ENCODE measurements around the gene RPN1. TPM values are rescaled to one million over a fixed set of nuclear protein-coding genes. Genes with fewer than 3 reads are reported as not detected.

RPN1 gene
- total and polyA plus RNA-seq, 2 of the 8 experiments (the other 6 are each of a cell fraction or from before 2014, with no cell fraction given), result 165 to 211 TPM

- no peak overlapping the region for H3K23ac ChIP-seq (ENCODE audit: insufficient read length)
- H3K4me3 ChIP-seq (ENCODE audit: extremely low read depth in 1 of 4, insufficient read depth in 2 of 4, low read depth in 3 of 4, low read length in 4 of 4), result no peak overlapping the region
- no peaks in the 10 kb centered on the region for H3K79me1 ChIP-seq (ENCODE audit: low read depth, low read length)
- no peak overlapping the region for H2BK12ac ChIP-seq (ENCODE audit: low read depth, low read length)
- no peaks in the 10 kb centered on the region; the same call in 1 of the 2 replicates for H3K23me2 ChIP-seq (ENCODE audit: low read depth, low read length)
- H3K56ac ChIP-seq (replicated peaks; ENCODE audit: insufficient read length, low read depth, low read length), result no peak overlapping the region
- no peak overlapping the region for H3K14ac ChIP-seq (ENCODE audit: insufficient read length)
- ChIA-PET POLR2A (ENCODE audit: partially characterized antibody) (interaction anchor here (0.9 to 4.1 kb wide), 4 partner anchors 10 to 50 kb away, joined by 3 to 44 read pairs (median 9); partner anchors contain the start of gene RAB7A), CTCF (ENCODE audit: partially characterized antibody) (interaction anchor here (0.6 to 7.8 kb wide), 8 partner anchors 10 to 115 kb away, joined by 3 to 64 read pairs (median 8); no protein-coding TSS in a partner anchor)
- peaks cover 0 to 9% (median 4%) of the 10 kb centered on the region in 4 experiments; a peak in 4 of 7 replicates for H3K4me1 ChIP-seq (replicated peaks in 1 of 4; ENCODE audit: control insufficient read depth in 3 of 4, insufficient read depth in 4 of 4, low read length in 3 of 4)
- H4K91ac ChIP-seq (replicated peaks; ENCODE audit: insufficient read length, low read length), result no peak overlapping the region
- peaks cover 3 to 22% (median 14%) of the 10 kb centered on the region in 4 experiments for H3K27me3 ChIP-seq (replicated peaks in 1 of 4; ENCODE audit: control insufficient read depth in 3 of 4, extremely low read depth in 1 of 4, insufficient read depth in 3 of 4, low read length in 3 of 4)
- H2BK20ac ChIP-seq (ENCODE audit: low read length), result no peak overlapping the region
- FAIRE-seq (no peak), DNase-seq (ENCODE audit: low read depth in 1 of 2, low spot score in 2 of 2) (no peak)
- H2BK5ac ChIP-seq (ENCODE audit: low read depth, low read length), result no peak overlapping the region
- no peak overlapping the region for H4K5ac ChIP-seq (ENCODE audit: insufficient read length, low read depth, low read length)
- H3K4me2 ChIP-seq (ENCODE audit: insufficient read depth in 1 of 2, low read depth in 2 of 2, low read length in 2 of 2), result no peak overlapping the region
- no peaks in the 10 kb centered on the region for H3K79me2 ChIP-seq (ENCODE audit: control insufficient read depth in 1 of 2, insufficient read depth in 2 of 2, low read length in 2 of 2)
- no peak overlapping the region for H3K4ac ChIP-seq (replicated peaks; ENCODE audit: insufficient read length, low read depth, low read length)
- WGBS, 2 experiments (ENCODE audit: extremely low coverage in 1 of 2, insufficient coverage in 1 of 2, insufficient read length in 1 of 2, insufficient replicate concordance in 2 of 2, low coverage in 1 of 2, low lambda C conversion rate in 2 of 2, missing lambda C conversion rate in 1 of 2), result 89% methylated on average over 2 of the region's 2 CpGs; no CpG with 5 or more reads in 1 of the 2 experiments
- H3K36me3 ChIP-seq (ENCODE audit: control insufficient read depth in 2 of 4, insufficient read depth in 4 of 4, low read length in 3 of 4), result no peaks in the 10 kb centered on the region
- no peak overlapping the region for H2BK15ac ChIP-seq (ENCODE audit: low read length)
- H2BK120ac ChIP-seq (replicated peaks; ENCODE audit: low read depth, low read length), result no peak overlapping the region
- H3K18ac ChIP-seq (ENCODE audit: extremely low read depth, low read length), result no peak overlapping the region
- H4K20me1 ChIP-seq (replicated peaks in 1 of 2; ENCODE audit: control insufficient read depth in 1 of 2, insufficient read depth in 2 of 2, low read length in 2 of 2), result peaks cover 6 to 8% of the 10 kb centered on the region in 2 experiments
- H4K8ac ChIP-seq (ENCODE audit: extremely low read depth, insufficient read depth, low read length), result no peak overlapping the region
- H3K27ac ChIP-seq (ENCODE audit: low read depth, low read length), result no peak overlapping the region
- H3K9me3 ChIP-seq (ENCODE audit: insufficient read depth in 2 of 2, low read depth in 1 of 2, low read length in 1 of 2), result no peaks in the 10 kb centered on the region
- no peak overlapping the region for H2AK5ac ChIP-seq (ENCODE audit: low read depth, low read length)
- no peak overlapping the region for H3K9ac ChIP-seq (replicated peaks in 1 of 4; ENCODE audit: extremely low read depth in 1 of 4, low read depth in 3 of 4, low read length in 3 of 4)
- no peak overlapping the region for H2AFZ ChIP-seq (ENCODE audit: low read length)
- TF ChIP-seq ATF2 (IDR thresholded peaks at IDR 0.05; ENCODE audit: low read length) (no peak), CTCF (IDR thresholded peaks at IDR 0.05; ENCODE audit: control extremely low read depth in 1 of 3, insufficient read depth in 1 of 3, low read depth in 1 of 3, low read length in 3 of 3) (no peak), CEBPB (IDR thresholded peaks at IDR 0.05; ENCODE audit: low read depth, low read length) (no peak), JUND (IDR thresholded peaks at IDR 0.05; ENCODE audit: low read length) (no peak), USF2 (IDR thresholded peaks at IDR 0.05; ENCODE audit: low read length) (no peak), JUN (IDR thresholded peaks at IDR 0.05; ENCODE audit: low read depth, low read length) (no peak), MAX (IDR thresholded peaks at IDR 0.05) (no peak), HDAC6 (IDR thresholded peaks at IDR 0.05; ENCODE audit: low read depth, low read length) (no peak)
Observed at GRCh38 chr3:128679338-128679737, 28.7 kb upstream of the RPN1 start.
